ENCODE data around the gene NANP. TPM values are rescaled to one million over a fixed set of nuclear protein-coding genes. Genes with fewer than 3 reads are reported as not detected.

Gene NANP
- total RNA-seq, 1 experiment from 2014 or later, result 7.1 TPM

- Histone ChIP-seq H2BK5ac (ENCODE audit: insufficient read length, low read length) (no peak overlapping the region), H3K9ac (ENCODE audit: extremely low read depth, insufficient read length, low read length) (no peak overlapping the region), H3K14ac (ENCODE audit: insufficient read depth, low read length) (no peak overlapping the region), H3K23ac (ENCODE audit: insufficient read length, low read depth, low read length) (no peak overlapping the region), H2BK15ac (ENCODE audit: low read depth, low read length) (no peak overlapping the region), H2AFZ (ENCODE audit: low read length) (no peak overlapping the region), H3K56ac (ENCODE audit: insufficient read length, low read depth, low read length) (no peak overlapping the region), H3K4me1 (ENCODE audit: insufficient read depth, low read length) (no peaks in the 10 kb centered on the region), H3K4me2 (ENCODE audit: insufficient read depth, insufficient read length, low read length) (no peak overlapping the region), H3T11ph (ENCODE audit: low read length) (no peak overlapping the region), H2BK20ac (ENCODE audit: low read depth, low read length, poor library complexity, severe bottlenecking) (no peak overlapping the region), H3K9me3 (ENCODE audit: control insufficient read depth, low read depth, low read length) (no peaks in the 10 kb centered on the region), H4K20me1 (ENCODE audit: control insufficient read depth, insufficient read depth, insufficient read length) (peaks cover 2% of the 10 kb centered on the region), H2AK5ac (ENCODE audit: insufficient read length, low read length) (no peak overlapping the region), H3K27ac (ENCODE audit: insufficient read length, low read depth, low read length) (no peak overlapping the region), H4K5ac (ENCODE audit: insufficient read length, low read depth, low read length) (no peak overlapping the region), H3K18ac (ENCODE audit: insufficient read length, low read depth, low read length) (no peak overlapping the region), H2BK12ac (ENCODE audit: insufficient read length, low read depth, low read length) (no peak overlapping the region), H3K27me3 (ENCODE audit: insufficient read depth, low read length) (no peaks in the 10 kb centered on the region), H4K8ac (replicated peaks; ENCODE audit: insufficient read length, low read depth, low read length) (no peak overlapping the region), H2BK120ac (ENCODE audit: low read depth, low read length, poor library complexity, severe bottlenecking) (no peak overlapping the region), H4K91ac (ENCODE audit: insufficient read length, low read depth, low read length) (no peak overlapping the region), H3K79me1 (ENCODE audit: insufficient read depth, low read depth, low read length, poor library complexity, severe bottlenecking) (peaks cover 3% of the 10 kb centered on the region), H3K79me2 (ENCODE audit: insufficient read depth, low read length) (peaks cover 22% of the 10 kb centered on the region; the same call in 1 of the 2 replicates), H3K4ac (ENCODE audit: low read depth, low read length) (no peak overlapping the region), H3K23me2 (ENCODE audit: insufficient read length, low read depth, low read length, poor library complexity, severe bottlenecking) (no peaks in the 10 kb centered on the region)
- Mint-ChIP-seq H3K36me3 (ENCODE audit: insufficient read depth in 1 of 3, low read depth in 3 of 3) (peaks cover 31 to 38% (median 35%) of the 10 kb centered on the region in 3 experiments), H3K27me3 (ENCODE audit: low read depth) (no peaks in the 10 kb centered on the region), H3K4me3 (no peak overlapping the region), H3K9me3 (peaks cover 14 to 17% of the 10 kb centered on the region in 2 experiments), H3K27ac (peak overlapping the region in 2 of 3 experiments; percentile 15 to 71; a peak in 4 of 7 replicates), H3K4me1 (peaks cover 25 to 42% of the 10 kb centered on the region in 2 experiments)
- no CpG with 5 or more reads among the region's 2 CpGs for WGBS (ENCODE audit: extremely low coverage, insufficient read length, low lambda C conversion rate)
- DNase-seq, result no peak
- no peak for TF ChIP-seq CTCF (conservative IDR thresholded peaks at IDR 0.05)
Measured at GRCh38 chr20:25567286-25567685, 56.5 kb downstream of the NANP start.
